NCI-H2107 (cell line): ENCODE measurements around the gene SLC6A8.
"Not testable (repeated sequence)": the region's sequence is repeated elsewhere in the genome, so short reads cannot be mapped to it uniquely, and the experiment has no call there.

Experiments used
- DNase-seq: peaks from one replicate; lab custom pipeline; 2025; lab: John Stamatoyannopoulos, UW

The SLC6A8 gene

GRCh38 chrX:153693216-153694086 lies 5.7 kb downstream of the SLC6A8 start:
- no peak for DNase-seq

- not testable (repeated sequence) for DNase-seq
Measured at GRCh38 chrX:153694256-153694655, 6.5 kb downstream of the SLC6A8 start.

- DNase-seq, result no peak
Measured at GRCh38 chrX:153694687-153695270, 7.1 kb downstream of the SLC6A8 start.

GRCh38 chrX:153696100-153696499 lies 8.4 kb downstream of the SLC6A8 start:
- DNase-seq, result no peak

- not testable (repeated sequence) for DNase-seq
Measured at GRCh38 chrX:153696538-153696937, 8.8 kb downstream of the SLC6A8 start.

GRCh38 chrX:153696986-153697722 lies 9.4 kb downstream of the SLC6A8 start:
- not testable (repeated sequence) for DNase-seq

- no peak for DNase-seq
Measured at GRCh38 chrX:153697924-153698865, 10.5 kb downstream of the SLC6A8 start.

- DNase-seq, result not testable (repeated sequence)
Measured at GRCh38 chrX:153699210-153699783, 11.6 kb downstream of the SLC6A8 start.

GRCh38 chrX:153699784-153700371 lies 12.2 kb downstream of the SLC6A8 start:
- not testable (repeated sequence) for DNase-seq

GRCh38 chrX:153700376-153700945 lies 12.7 kb downstream of the SLC6A8 start:
- DNase-seq, result no peak

- DNase-seq, result no peak
Measured at GRCh38 chrX:153700967-153701366, 13.2 kb downstream of the SLC6A8 start.

- no peak for DNase-seq
Measured at GRCh38 chrX:153701706-153702105, 14.0 kb downstream of the SLC6A8 start.

- no peak for DNase-seq
Measured at GRCh38 chrX:153702336-153703035, 14.8 kb downstream of the SLC6A8 start.

GRCh38 chrX:153703036-153703370 lies 15.3 kb downstream of the SLC6A8 start:
- DNase-seq, result no peak

GRCh38 chrX:153704021-153704526 lies 16.3 kb downstream of the SLC6A8 start:
- DNase-seq, result no peak

- DNase-seq, result not testable (repeated sequence)
Measured at GRCh38 chrX:153704631-153705402, 17.1 kb downstream of the SLC6A8 start.

- DNase-seq, result not testable (repeated sequence)
Measured at GRCh38 chrX:153705403-153706060, 17.8 kb downstream of the SLC6A8 start.

GRCh38 chrX:153706799-153707198 lies 19.1 kb downstream of the SLC6A8 start:
- no peak for DNase-seq
